H1 (cell line): ENCODE measurements around the gene ELMO1. TPM values are rescaled to one million over a fixed set of nuclear protein-coding genes. Genes with fewer than 3 reads are reported as not detected.

Experiments used
- CTBP2 ChIP-seq: IDR thresholded peaks from 2 replicates; pipeline ENCODE4 v1.7.0; 2011; ENCODE audit warnings: borderline replicate concordance, mild to moderate bottlenecking, moderate library complexity, mixed read lengths, low read length; ENCODE audit not compliant: insufficient read depth, insufficient read length
- PHF8 ChIP-seq: fragments of 200-600 bp; sonication (generic); conservative IDR thresholded peaks from 2 replicates; pipeline ENCODE4 v1.7.1; 2012; ENCODE audit warnings: low read depth, mild to moderate bottlenecking, inconsistent platforms, low read length, moderate library complexity
- SRF ChIP-seq: IDR thresholded peaks from 2 replicates; pipeline ENCODE4 v1.6.1; 2011; ENCODE audit warnings: mild to moderate bottlenecking, low read depth, low read length, moderate library complexity
- polyA plus RNA-seq, 7 experiments: library from polyadenylated mRNA; depleted of rRNA in 3 of 7; stranded (reverse) in 5 of 7; unstranded in 2 of 7; fragments of >200 nt in 5 of 7; fragments of 200-250 nt in 2 of 7; gene quantifications; 1 replicate in 5 of 7; 2 replicates in 1 of 7; 4 replicates in 1 of 7; pipeline versions ENCODE4 v1.2.1 to v1.2.3, GENCODE V29; 2011 to 2013; ENCODE audit warnings: missing spikeins in 2 of 7, mixed read lengths in 2 of 7
- total RNA-seq: library from RNA; stranded (reverse); fragmentation: NEBNext Ultra II Directional; extraction: Animal tissue kit (Norgen Biotek cat#: 25700); gene quantifications from 2 replicates; pipeline ENCODE4 v1.2.1, GENCODE V29; 2021
- TF ChIP-seq, protein P1 (sequence below): fragments of 300-600 bp; sonication (generic); IDR thresholded peaks from 2 replicates; pipeline ENCODE4 v1.7.1; 2012; ENCODE audit warnings: low read length, moderate library complexity, mild to moderate bottlenecking, inconsistent platforms; ENCODE audit not compliant: insufficient replicate concordance
- TF ChIP-seq, protein P2 (sequence below): IDR thresholded peaks from 2 replicates; pipeline ENCODE4 v1.6.1; 2012; ENCODE audit warnings: inconsistent platforms
- TF ChIP-seq, protein P3 (sequence below), 3 experiments: IDR thresholded peaks; 1 replicate in 2 of 3; 2 replicates in 1 of 3; pipeline versions ENCODE4 v1.5.1 to v1.6.1; 2011; ENCODE audit warnings: low read length in 3 of 3, mild to moderate bottlenecking in 3 of 3, inconsistent platforms in 2 of 3, low read depth in 1 of 3, moderate library complexity in 1 of 3; ENCODE audit not compliant: insufficient read depth in 1 of 3; ENCODE audit errors: control extremely low read depth in 1 of 3

ELMO1 gene
- total and polyA plus RNA-seq, 2 of the 8 experiments (the other 6 are each of a cell fraction or from before 2014, with no cell fraction given) = 18.4 to 21.0 TPM

DNA sequence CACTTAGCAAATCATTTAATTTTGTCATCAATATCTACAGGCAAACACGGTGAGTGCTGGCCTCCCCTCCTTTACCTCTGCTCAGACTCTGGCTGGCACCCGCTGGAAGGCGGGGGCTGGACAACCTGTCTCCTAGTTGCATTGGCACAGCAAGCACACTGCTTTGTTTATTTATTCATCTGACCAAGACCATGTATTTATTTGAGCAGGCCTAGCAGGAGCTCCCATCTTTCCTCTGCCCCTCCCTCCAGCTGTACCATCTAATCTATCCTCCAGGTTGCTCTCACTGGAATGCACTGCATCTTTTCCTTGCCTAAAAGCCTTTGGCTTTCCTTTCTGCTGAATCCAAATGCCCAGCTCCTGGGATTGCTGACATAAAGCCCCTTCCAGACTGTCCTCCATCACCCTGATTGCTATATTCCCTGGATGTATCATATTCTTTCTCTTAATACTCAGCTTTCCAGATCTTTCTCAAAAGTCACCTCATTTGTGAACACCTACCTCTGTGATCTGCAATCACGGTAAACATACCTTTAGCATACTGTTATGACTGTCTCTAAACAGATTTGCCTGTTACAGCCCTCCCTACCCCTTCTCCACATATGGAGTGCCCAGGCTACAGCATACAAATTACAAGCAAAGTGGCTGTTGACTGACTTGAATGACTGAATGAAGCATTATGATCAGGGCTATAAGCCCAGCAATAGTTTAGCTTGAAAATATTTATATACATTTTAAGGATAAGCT is 9.6 kb downstream of the ELMO1 start (continued):
- TF ChIP-seq, protein P1, sequence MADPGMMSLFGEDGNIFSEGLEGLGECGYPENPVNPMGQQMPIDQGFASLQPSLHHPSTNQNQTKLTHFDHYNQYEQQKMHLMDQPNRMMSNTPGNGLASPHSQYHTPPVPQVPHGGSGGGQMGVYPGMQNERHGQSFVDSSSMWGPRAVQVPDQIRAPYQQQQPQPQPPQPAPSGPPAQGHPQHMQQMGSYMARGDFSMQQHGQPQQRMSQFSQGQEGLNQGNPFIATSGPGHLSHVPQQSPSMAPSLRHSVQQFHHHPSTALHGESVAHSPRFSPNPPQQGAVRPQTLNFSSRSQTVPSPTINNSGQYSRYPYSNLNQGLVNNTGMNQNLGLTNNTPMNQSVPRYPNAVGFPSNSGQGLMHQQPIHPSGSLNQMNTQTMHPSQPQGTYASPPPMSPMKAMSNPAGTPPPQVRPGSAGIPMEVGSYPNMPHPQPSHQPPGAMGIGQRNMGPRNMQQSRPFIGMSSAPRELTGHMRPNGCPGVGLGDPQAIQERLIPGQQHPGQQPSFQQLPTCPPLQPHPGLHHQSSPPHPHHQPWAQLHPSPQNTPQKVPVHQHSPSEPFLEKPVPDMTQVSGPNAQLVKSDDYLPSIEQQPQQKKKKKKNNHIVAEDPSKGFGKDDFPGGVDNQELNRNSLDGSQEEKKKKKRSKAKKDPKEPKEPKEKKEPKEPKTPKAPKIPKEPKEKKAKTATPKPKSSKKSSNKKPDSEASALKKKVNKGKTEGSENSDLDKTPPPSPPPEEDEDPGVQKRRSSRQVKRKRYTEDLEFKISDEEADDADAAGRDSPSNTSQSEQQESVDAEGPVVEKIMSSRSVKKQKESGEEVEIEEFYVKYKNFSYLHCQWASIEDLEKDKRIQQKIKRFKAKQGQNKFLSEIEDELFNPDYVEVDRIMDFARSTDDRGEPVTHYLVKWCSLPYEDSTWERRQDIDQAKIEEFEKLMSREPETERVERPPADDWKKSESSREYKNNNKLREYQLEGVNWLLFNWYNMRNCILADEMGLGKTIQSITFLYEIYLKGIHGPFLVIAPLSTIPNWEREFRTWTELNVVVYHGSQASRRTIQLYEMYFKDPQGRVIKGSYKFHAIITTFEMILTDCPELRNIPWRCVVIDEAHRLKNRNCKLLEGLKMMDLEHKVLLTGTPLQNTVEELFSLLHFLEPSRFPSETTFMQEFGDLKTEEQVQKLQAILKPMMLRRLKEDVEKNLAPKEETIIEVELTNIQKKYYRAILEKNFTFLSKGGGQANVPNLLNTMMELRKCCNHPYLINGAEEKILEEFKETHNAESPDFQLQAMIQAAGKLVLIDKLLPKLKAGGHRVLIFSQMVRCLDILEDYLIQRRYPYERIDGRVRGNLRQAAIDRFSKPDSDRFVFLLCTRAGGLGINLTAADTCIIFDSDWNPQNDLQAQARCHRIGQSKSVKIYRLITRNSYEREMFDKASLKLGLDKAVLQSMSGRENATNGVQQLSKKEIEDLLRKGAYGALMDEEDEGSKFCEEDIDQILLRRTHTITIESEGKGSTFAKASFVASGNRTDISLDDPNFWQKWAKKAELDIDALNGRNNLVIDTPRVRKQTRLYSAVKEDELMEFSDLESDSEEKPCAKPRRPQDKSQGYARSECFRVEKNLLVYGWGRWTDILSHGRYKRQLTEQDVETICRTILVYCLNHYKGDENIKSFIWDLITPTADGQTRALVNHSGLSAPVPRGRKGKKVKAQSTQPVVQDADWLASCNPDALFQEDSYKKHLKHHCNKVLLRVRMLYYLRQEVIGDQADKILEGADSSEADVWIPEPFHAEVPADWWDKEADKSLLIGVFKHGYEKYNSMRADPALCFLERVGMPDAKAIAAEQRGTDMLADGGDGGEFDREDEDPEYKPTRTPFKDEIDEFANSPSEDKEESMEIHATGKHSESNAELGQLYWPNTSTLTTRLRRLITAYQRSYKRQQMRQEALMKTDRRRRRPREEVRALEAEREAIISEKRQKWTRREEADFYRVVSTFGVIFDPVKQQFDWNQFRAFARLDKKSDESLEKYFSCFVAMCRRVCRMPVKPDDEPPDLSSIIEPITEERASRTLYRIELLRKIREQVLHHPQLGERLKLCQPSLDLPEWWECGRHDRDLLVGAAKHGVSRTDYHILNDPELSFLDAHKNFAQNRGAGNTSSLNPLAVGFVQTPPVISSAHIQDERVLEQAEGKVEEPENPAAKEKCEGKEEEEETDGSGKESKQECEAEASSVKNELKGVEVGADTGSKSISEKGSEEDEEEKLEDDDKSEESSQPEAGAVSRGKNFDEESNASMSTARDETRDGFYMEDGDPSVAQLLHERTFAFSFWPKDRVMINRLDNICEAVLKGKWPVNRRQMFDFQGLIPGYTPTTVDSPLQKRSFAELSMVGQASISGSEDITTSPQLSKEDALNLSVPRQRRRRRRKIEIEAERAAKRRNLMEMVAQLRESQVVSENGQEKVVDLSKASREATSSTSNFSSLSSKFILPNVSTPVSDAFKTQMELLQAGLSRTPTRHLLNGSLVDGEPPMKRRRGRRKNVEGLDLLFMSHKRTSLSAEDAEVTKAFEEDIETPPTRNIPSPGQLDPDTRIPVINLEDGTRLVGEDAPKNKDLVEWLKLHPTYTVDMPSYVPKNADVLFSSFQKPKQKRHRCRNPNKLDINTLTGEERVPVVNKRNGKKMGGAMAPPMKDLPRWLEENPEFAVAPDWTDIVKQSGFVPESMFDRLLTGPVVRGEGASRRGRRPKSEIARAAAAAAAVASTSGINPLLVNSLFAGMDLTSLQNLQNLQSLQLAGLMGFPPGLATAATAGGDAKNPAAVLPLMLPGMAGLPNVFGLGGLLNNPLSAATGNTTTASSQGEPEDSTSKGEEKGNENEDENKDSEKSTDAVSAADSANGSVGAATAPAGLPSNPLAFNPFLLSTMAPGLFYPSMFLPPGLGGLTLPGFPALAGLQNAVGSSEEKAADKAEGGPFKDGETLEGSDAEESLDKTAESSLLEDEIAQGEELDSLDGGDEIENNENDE = no peak
- TF ChIP-seq CTBP2 (no peak), SRF (no peak), PHF8 (no peak)
- TF ChIP-seq, protein P2, sequence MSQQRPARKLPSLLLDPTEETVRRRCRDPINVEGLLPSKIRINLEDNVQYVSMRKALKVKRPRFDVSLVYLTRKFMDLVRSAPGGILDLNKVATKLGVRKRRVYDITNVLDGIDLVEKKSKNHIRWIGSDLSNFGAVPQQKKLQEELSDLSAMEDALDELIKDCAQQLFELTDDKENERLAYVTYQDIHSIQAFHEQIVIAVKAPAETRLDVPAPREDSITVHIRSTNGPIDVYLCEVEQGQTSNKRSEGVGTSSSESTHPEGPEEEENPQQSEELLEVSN = no peak
- TF ChIP-seq, protein P3, sequence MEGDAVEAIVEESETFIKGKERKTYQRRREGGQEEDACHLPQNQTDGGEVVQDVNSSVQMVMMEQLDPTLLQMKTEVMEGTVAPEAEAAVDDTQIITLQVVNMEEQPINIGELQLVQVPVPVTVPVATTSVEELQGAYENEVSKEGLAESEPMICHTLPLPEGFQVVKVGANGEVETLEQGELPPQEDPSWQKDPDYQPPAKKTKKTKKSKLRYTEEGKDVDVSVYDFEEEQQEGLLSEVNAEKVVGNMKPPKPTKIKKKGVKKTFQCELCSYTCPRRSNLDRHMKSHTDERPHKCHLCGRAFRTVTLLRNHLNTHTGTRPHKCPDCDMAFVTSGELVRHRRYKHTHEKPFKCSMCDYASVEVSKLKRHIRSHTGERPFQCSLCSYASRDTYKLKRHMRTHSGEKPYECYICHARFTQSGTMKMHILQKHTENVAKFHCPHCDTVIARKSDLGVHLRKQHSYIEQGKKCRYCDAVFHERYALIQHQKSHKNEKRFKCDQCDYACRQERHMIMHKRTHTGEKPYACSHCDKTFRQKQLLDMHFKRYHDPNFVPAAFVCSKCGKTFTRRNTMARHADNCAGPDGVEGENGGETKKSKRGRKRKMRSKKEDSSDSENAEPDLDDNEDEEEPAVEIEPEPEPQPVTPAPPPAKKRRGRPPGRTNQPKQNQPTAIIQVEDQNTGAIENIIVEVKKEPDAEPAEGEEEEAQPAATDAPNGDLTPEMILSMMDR (IDR thresholded peaks at IDR 0.05; ENCODE audit: control extremely low read depth in 1 of 3, insufficient read depth in 1 of 3, low read depth in 1 of 3, low read length in 3 of 3) = no peak
